HEK293 (cell line): ENCODE measurements around the gene SEC23B.
A peak's percentile ranks its signal among the peaks of the same experiment; 100 is the strongest.

Experiments
- CTCF ChIA-PET: fragments of 350-600 bp; formaldehyde crosslinking; extraction: SDS; loops from one replicate; lab custom pipeline; 2021; ENCODE audit warnings: antibody characterized with exemption; lab: Yijun Ruan, JAX
- POLR2A ChIA-PET: fragments of 300-600 bp; formaldehyde crosslinking; extraction: SDS; loops from one replicate; lab custom pipeline; 2020; ENCODE audit warnings: antibody characterized with exemption, inconsistent platforms; lab: Yijun Ruan, JAX
- H3K27ac ChIP-seq: fragments of 200-500 bp; sonication (Bioruptor generic); 2 replicates; pipeline ENCODE4 v1.5.1; 2014; ENCODE audit warnings: low read depth, low read length, control low read depth, inconsistent platforms; ENCODE audit errors: extremely low read depth
- H3K36me3 ChIP-seq, 2 experiments: fragments of 200-500 bp in 1 of 2; sonication (Bioruptor generic) in 1 of 2; 1 replicate in 1 of 2; 2 replicates in 1 of 2; pipeline ENCODE4 v1.5.1; 2014 to 2017; ENCODE audit warnings: inconsistent platforms in 2 of 2, low read length in 2 of 2; ENCODE audit not compliant: control insufficient read depth in 2 of 2, insufficient read depth in 1 of 2
- H3K4me1 ChIP-seq: fragments of 200-500 bp; sonication (Bioruptor generic); 2 replicates; pipeline ENCODE4 v1.5.1; 2014; ENCODE audit warnings: mild to moderate bottlenecking, low read length, inconsistent platforms; ENCODE audit not compliant: control insufficient read depth, insufficient read depth
- H3K4me3 ChIP-seq: 2 replicates; pipeline ENCODE4 v1.5.1; 2011; ENCODE audit warnings: low read depth, mild to moderate bottlenecking, control low read depth, low read length, moderate library complexity
- H3K9me3 ChIP-seq: fragments of 200-500 bp; sonication (Bioruptor generic); 2 replicates; pipeline ENCODE4 v1.5.1; 2014; ENCODE audit warnings: low read depth, low read length, inconsistent platforms; ENCODE audit not compliant: control insufficient read depth, insufficient read depth
- HIC1 ChIP-seq: fragments of 450-650 bp; formaldehyde crosslinking; IDR thresholded peaks from 2 replicates; pipeline ENCODE4 v1.5.1; 2016; ENCODE audit warnings: missing biosample characterization, missing genetic modification characterization
- IKZF3 ChIP-seq: fragments of 450-650 bp; IDR thresholded peaks from 2 replicates; pipeline ENCODE4 v1.5.0; 2018; ENCODE audit warnings: missing biosample characterization, mild to moderate bottlenecking, missing genetic modification characterization, moderate library complexity
- PATZ1 ChIP-seq: fragments of 450-650 bp; formaldehyde crosslinking; IDR thresholded peaks from 2 replicates; pipeline ENCODE4 v1.5.1; 2016; ENCODE audit warnings: missing biosample characterization, missing genetic modification characterization
- PRDM10 ChIP-seq: fragments of 450-650 bp; formaldehyde crosslinking; IDR thresholded peaks from 2 replicates; pipeline ENCODE4 v1.5.1; 2016; ENCODE audit warnings: missing biosample characterization, missing genetic modification characterization
- SCRT1 ChIP-seq: fragments of 450-650 bp; formaldehyde crosslinking; IDR thresholded peaks from 2 replicates; pipeline ENCODE4 v1.5.1; 2016; ENCODE audit warnings: missing biosample characterization, missing genetic modification characterization, borderline replicate concordance
- SCRT2 ChIP-seq: fragments of 450-650 bp; formaldehyde crosslinking; IDR thresholded peaks from 2 replicates; pipeline ENCODE4 v1.5.1; 2016; ENCODE audit warnings: missing biosample characterization, missing genetic modification characterization
- YY1 ChIP-seq: fragments of 450-650 bp; formaldehyde crosslinking; IDR thresholded peaks from 2 replicates; pipeline ENCODE4 v1.5.1; 2018; ENCODE audit warnings: missing biosample characterization, missing genetic modification characterization
- ZFP3 ChIP-seq: fragments of 450-650 bp; formaldehyde crosslinking; IDR thresholded peaks from 2 replicates; pipeline ENCODE4 v1.5.1; 2016; ENCODE audit warnings: low read depth, missing biosample characterization, missing genetic modification characterization
- ZNF211 ChIP-seq: fragments of 450-650 bp; formaldehyde crosslinking; IDR thresholded peaks from 2 replicates; pipeline ENCODE4 v1.5.1; 2016; ENCODE audit warnings: low read depth, missing biosample characterization, missing genetic modification characterization
- ZNF280C ChIP-seq: fragments of 450-650 bp; formaldehyde crosslinking; IDR thresholded peaks from 2 replicates; pipeline ENCODE4 v1.5.1; 2016; ENCODE audit warnings: missing biosample characterization, missing genetic modification characterization
- ZNF354C ChIP-seq: fragments of 450-650 bp; formaldehyde crosslinking; IDR thresholded peaks from 2 replicates; pipeline ENCODE4 v1.5.1; 2016; ENCODE audit warnings: missing biosample characterization, missing genetic modification characterization, low read depth, borderline replicate concordance
- ZNF473 ChIP-seq: fragments of 450-650 bp; formaldehyde crosslinking; IDR thresholded peaks from 2 replicates; pipeline ENCODE4 v1.5.1; 2017; ENCODE audit warnings: missing biosample characterization, missing genetic modification characterization
- ZNF600 ChIP-seq: fragments of 450-650 bp; formaldehyde crosslinking; IDR thresholded peaks from 2 replicates; pipeline ENCODE4 v1.5.1; 2016; ENCODE audit warnings: missing biosample characterization, missing genetic modification characterization
- ZNF645 ChIP-seq: fragments of 450-650 bp; formaldehyde crosslinking; IDR thresholded peaks from 2 replicates; pipeline ENCODE4; 2016; ENCODE audit warnings: missing biosample characterization, missing genetic modification characterization
- ZNF785 ChIP-seq: fragments of 450-650 bp; formaldehyde crosslinking; IDR thresholded peaks from 2 replicates; pipeline ENCODE4 v1.5.1; 2016; ENCODE audit warnings: missing biosample characterization, missing genetic modification characterization
- ZSCAN18 ChIP-seq: fragments of 450-650 bp; formaldehyde crosslinking; IDR thresholded peaks from 2 replicates; pipeline ENCODE4 v1.5.1; 2016; ENCODE audit warnings: missing biosample characterization, missing genetic modification characterization
- ZSCAN30 ChIP-seq: fragments of 450-650 bp; IDR thresholded peaks from 2 replicates; pipeline ENCODE4 v1.5.1; 2018; ENCODE audit warnings: missing biosample characterization, mild to moderate bottlenecking, missing genetic modification characterization, moderate library complexity

The SEC23B gene

GRCh38 chr20:18529041-18529440 lies 21.3 kb downstream of the SEC23B start:
- Histone ChIP-seq H3K9me3 (no peaks in the 10 kb centered on the region), H3K36me3 (peaks cover 52 to 99% of the 10 kb centered on the region in 2 experiments), H3K4me3 (no peak overlapping the region), H3K27ac (no peak overlapping the region), H3K4me1 (no peaks in the 10 kb centered on the region)
- TF ChIP-seq ZNF211 (tag by site-specific recombination) (no peak), ZSCAN18 (tag by site-specific recombination) (no peak), PRDM10 (tag by site-specific recombination) (no peak), ZSCAN30 (tag by site-specific recombination) (no peak), HIC1 (no peak), ZFP3 (tag by site-specific recombination) (no peak), IKZF3 (tag by site-specific recombination) (no peak), ZNF354C (tag by site-specific recombination) (no peak), ZNF600 (tag by site-specific recombination) (no peak), ZNF785 (tag by site-specific recombination) (no peak)
- CTCF ChIA-PET: interaction anchor here (1.7 kb wide), 1 partner anchor 12 kb away, joined by 6 read pairs; no protein-coding TSS in a partner anchor
- POLR2A ChIA-PET: interaction anchor here (0.5 kb wide), 1 partner anchor 475 kb away, joined by 3 read pairs; no protein-coding TSS in a partner anchor

GRCh38 chr20:18532626-18533025 lies 24.9 kb downstream of the SEC23B start:
- H3K4me3 ChIP-seq: no peak overlapping the region
- ChIA-PET POLR2A (no interaction called here), CTCF (no interaction called here)
- TF ChIP-seq SCRT1 (tag by site-specific recombination) (peak; percentile 67; the same call in 1 of the 2 replicates), ZNF473 (tag by site-specific recombination) (no peak), SCRT2 (tag by site-specific recombination) (peak; percentile 88)
- H3K36me3 ChIP-seq: peaks cover 41 to 90% of the 10 kb centered on the region in 2 experiments
- no peaks in the 10 kb centered on the region for H3K9me3 ChIP-seq
- no peaks in the 10 kb centered on the region for H3K4me1 ChIP-seq
- no peak overlapping the region for H3K27ac ChIP-seq

GRCh38 chr20:18533491-18533890 lies 25.8 kb downstream of the SEC23B start:
- Histone ChIP-seq H3K4me1 (no peaks in the 10 kb centered on the region), H3K27ac (no peak overlapping the region), H3K36me3 (peaks cover 47 to 88% of the 10 kb centered on the region in 2 experiments), H3K9me3 (no peaks in the 10 kb centered on the region), H3K4me3 (no peak overlapping the region)
- TF ChIP-seq ZNF280C: no peak
- no peak for TF ChIP-seq PATZ1 (tag by site-specific recombination)
- no peak for TF ChIP-seq ZNF645 (tag by site-specific recombination)
- TF ChIP-seq YY1 (tag by site-specific recombination): no peak
- ChIA-PET POLR2A (no interaction called here), CTCF (no interaction called here)
